ENCODE results near the gene RAB3IL1.

RAB3IL1 gene

DNA sequence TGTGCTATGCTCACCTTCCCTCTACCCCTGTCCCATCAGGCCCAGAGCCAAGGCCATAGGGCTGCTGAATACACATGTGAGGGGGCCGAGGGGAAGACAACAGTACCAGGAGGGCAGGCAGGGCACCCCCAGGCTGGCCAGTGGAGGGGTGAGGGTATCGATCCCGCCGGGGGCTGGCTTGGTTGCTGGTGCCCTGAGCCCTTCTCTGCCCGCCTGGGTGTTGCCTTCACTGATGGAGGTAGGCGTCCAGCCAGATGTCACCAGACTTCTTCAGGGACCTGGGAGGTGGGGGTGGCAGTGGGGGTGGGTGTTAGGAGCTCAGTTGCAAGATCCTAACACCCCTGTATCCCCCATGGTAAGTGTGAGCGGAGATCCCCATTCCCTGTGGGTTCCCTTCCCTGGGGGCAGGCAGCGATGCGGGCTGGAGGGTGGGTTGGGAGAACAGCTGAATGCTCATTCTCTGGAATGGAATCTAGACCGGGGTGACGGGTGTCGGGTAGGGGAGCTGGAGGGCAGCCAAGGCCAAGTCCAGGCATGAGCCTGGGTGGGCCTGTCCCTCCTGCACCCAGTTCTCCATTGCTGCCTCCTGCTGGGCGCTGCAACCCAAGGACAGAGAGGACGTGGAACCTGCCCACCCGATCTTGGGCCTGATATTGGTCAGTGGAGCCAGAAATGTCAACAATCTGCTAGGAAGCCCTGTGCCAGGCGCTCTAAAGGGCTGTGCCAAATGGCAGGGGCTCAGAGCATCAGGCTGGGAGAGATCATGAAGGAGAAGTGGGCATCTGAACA lies 43.6 kb downstream of the RAB3IL1 start:
- Histone ChIP-seq H4K20me1 (ENCODE audit: insufficient read depth, low read length, poor library complexity, severe bottlenecking) (no peaks in the 10 kb centered on the region), H3K9ac (ENCODE audit: low read depth, low read length, poor library complexity, severe bottlenecking) (no peak overlapping the region), H3K36me3 (ENCODE audit: insufficient read depth, low read length) (no peaks in the 10 kb centered on the region), H3F3A (ENCODE audit: low read depth) (no peaks in the 10 kb centered on the region; the same call in 1 of the 2 replicates), H3K4me3 (ENCODE audit: low read length, poor library complexity, severe bottlenecking) (no peak overlapping the region), H3K4me2 (ENCODE audit: low read depth, low read length, poor library complexity, severe bottlenecking) (no peak overlapping the region), H3K4me1 (ENCODE audit: insufficient read depth, low read length, poor library complexity, severe bottlenecking) (peaks cover 9% of the 10 kb centered on the region), H3K79me2 (ENCODE audit: insufficient read depth, low read length) (no peaks in the 10 kb centered on the region), H2AFZ (ENCODE audit: low read length) (no peak overlapping the region), H3K27me3 (ENCODE audit: insufficient read depth, low read length, poor library complexity, severe bottlenecking) (no peaks in the 10 kb centered on the region), H3K9me2 (replicated peaks; ENCODE audit: low read depth, low read length) (no peaks in the 10 kb centered on the region), H3K9me3 (ENCODE audit: insufficient read depth, low read depth, low read length) (no peaks in the 10 kb centered on the region)
- TF ChIP-seq, protein P1, sequence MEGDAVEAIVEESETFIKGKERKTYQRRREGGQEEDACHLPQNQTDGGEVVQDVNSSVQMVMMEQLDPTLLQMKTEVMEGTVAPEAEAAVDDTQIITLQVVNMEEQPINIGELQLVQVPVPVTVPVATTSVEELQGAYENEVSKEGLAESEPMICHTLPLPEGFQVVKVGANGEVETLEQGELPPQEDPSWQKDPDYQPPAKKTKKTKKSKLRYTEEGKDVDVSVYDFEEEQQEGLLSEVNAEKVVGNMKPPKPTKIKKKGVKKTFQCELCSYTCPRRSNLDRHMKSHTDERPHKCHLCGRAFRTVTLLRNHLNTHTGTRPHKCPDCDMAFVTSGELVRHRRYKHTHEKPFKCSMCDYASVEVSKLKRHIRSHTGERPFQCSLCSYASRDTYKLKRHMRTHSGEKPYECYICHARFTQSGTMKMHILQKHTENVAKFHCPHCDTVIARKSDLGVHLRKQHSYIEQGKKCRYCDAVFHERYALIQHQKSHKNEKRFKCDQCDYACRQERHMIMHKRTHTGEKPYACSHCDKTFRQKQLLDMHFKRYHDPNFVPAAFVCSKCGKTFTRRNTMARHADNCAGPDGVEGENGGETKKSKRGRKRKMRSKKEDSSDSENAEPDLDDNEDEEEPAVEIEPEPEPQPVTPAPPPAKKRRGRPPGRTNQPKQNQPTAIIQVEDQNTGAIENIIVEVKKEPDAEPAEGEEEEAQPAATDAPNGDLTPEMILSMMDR (conservative IDR thresholded peaks at IDR 0.05; ENCODE audit: low read length): no peak; the same call in 1 of the 2 replicates
- TF ChIP-seq EZH2phosphoT487 (IDR thresholded peaks at IDR 0.05; ENCODE audit: borderline replicate concordance): no peak

DNA sequence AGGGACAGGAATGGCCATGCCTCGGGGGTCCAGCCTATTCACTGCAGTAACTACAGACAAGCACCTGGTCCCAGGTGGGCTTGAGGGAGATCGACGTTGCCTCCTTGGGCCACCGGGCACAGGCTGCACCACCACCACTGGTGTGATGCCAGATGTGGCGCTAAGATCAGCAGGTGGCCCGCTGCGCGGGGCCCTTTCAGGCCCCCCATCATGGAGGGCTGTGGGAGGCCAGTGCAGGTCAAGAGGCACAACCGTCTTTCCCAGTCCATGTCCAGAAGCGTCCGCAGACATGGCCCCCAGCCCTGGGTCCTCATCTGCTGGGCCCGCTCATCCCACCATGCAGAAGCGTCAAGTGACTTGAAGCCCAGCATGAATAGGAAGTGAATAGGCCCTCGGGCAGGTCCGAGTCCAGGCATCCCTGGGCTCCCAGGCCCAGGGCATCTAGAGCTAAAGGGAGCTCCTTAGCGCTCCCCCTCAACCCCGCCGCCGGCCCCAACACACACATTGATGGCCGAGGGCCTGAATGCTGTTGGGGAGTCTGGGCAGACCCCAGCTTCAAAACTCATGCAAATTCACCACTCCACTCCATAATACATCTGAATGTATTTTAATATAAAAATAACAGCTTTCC lies 44.3 kb downstream of the RAB3IL1 start:
- no peaks in the 10 kb centered on the region; the same call in 1 of the 2 replicates for H3F3A ChIP-seq (ENCODE audit: low read depth)
- no peak overlapping the region for H3K9ac ChIP-seq (ENCODE audit: low read depth, low read length, poor library complexity, severe bottlenecking)
- no peaks in the 10 kb centered on the region for H3K9me2 ChIP-seq (replicated peaks; ENCODE audit: low read depth, low read length)
- no peaks in the 10 kb centered on the region for H3K79me2 ChIP-seq (ENCODE audit: insufficient read depth, low read length)
- H3K9me3 ChIP-seq (ENCODE audit: insufficient read depth, low read depth, low read length): no peaks in the 10 kb centered on the region
- H2AFZ ChIP-seq (ENCODE audit: low read length): no peak overlapping the region
- no peak for TF ChIP-seq EZH2phosphoT487 (IDR thresholded peaks at IDR 0.05; ENCODE audit: borderline replicate concordance)
- TF ChIP-seq, protein P1 (conservative IDR thresholded peaks at IDR 0.05; ENCODE audit: low read length): no peak
- no peaks in the 10 kb centered on the region for H3K36me3 ChIP-seq (ENCODE audit: insufficient read depth, low read length)
- H3K4me2 ChIP-seq (ENCODE audit: low read depth, low read length, poor library complexity, severe bottlenecking): no peak overlapping the region
- H3K4me3 ChIP-seq (ENCODE audit: low read length, poor library complexity, severe bottlenecking): no peak overlapping the region
- no peaks in the 10 kb centered on the region for H4K20me1 ChIP-seq (ENCODE audit: insufficient read depth, low read length, poor library complexity, severe bottlenecking)
- H3K4me1 ChIP-seq (ENCODE audit: insufficient read depth, low read length, poor library complexity, severe bottlenecking): peaks cover 9% of the 10 kb centered on the region
- H3K27me3 ChIP-seq (ENCODE audit: insufficient read depth, low read length, poor library complexity, severe bottlenecking): no peaks in the 10 kb centered on the region

- H3K9me2 ChIP-seq (replicated peaks; ENCODE audit: low read depth, low read length): no peaks in the 10 kb centered on the region
- no peaks in the 10 kb centered on the region for H3K79me2 ChIP-seq (ENCODE audit: insufficient read depth, low read length)
- H3K36me3 ChIP-seq (ENCODE audit: insufficient read depth, low read length): peaks cover 10% of the 10 kb centered on the region; the same call in 1 of the 2 replicates
- no peak for TF ChIP-seq EZH2phosphoT487 (IDR thresholded peaks at IDR 0.05; ENCODE audit: borderline replicate concordance)
- TF ChIP-seq, protein P1 (conservative IDR thresholded peaks at IDR 0.05; ENCODE audit: low read length): peak; percentile 88
- H4K20me1 ChIP-seq (ENCODE audit: insufficient read depth, low read length, poor library complexity, severe bottlenecking): no peaks in the 10 kb centered on the region
- no peak overlapping the region for H3K9ac ChIP-seq (ENCODE audit: low read depth, low read length, poor library complexity, severe bottlenecking)
- H3K4me2 ChIP-seq (ENCODE audit: low read depth, low read length, poor library complexity, severe bottlenecking): peak overlapping the region; percentile 58
- peaks cover 9% of the 10 kb centered on the region for H3K4me1 ChIP-seq (ENCODE audit: insufficient read depth, low read length, poor library complexity, severe bottlenecking)
- no peak overlapping the region for H2AFZ ChIP-seq (ENCODE audit: low read length)
- H3F3A ChIP-seq (ENCODE audit: low read depth): no peaks in the 10 kb centered on the region; the same call in 1 of the 2 replicates
- no peaks in the 10 kb centered on the region for H3K27me3 ChIP-seq (ENCODE audit: insufficient read depth, low read length, poor library complexity, severe bottlenecking)
- H3K9me3 ChIP-seq (ENCODE audit: insufficient read depth, low read depth, low read length): no peaks in the 10 kb centered on the region
- H3K4me3 ChIP-seq (ENCODE audit: low read length, poor library complexity, severe bottlenecking): no peak overlapping the region
Measured at GRCh38 chr11:61871158-61871597, 46.2 kb downstream of the RAB3IL1 start.
